Stimulated activated CD8-positive, alpha-beta memory T cell treated with anti-CD3 and anti-CD28 coated beads, Interleukin-12 subunit alpha, Interleukin-12 subunit beta, amount 100 ng/mL, for 1 hour (primary cell): ENCODE measurements around the gene RDH12.

ENCODE experiments used
- DNase-seq: peaks from one replicate; pipeline ENCODE4 v3.0.0-alpha.2; 2020; ENCODE audit warnings: low read depth

RDH12 gene

DNA sequence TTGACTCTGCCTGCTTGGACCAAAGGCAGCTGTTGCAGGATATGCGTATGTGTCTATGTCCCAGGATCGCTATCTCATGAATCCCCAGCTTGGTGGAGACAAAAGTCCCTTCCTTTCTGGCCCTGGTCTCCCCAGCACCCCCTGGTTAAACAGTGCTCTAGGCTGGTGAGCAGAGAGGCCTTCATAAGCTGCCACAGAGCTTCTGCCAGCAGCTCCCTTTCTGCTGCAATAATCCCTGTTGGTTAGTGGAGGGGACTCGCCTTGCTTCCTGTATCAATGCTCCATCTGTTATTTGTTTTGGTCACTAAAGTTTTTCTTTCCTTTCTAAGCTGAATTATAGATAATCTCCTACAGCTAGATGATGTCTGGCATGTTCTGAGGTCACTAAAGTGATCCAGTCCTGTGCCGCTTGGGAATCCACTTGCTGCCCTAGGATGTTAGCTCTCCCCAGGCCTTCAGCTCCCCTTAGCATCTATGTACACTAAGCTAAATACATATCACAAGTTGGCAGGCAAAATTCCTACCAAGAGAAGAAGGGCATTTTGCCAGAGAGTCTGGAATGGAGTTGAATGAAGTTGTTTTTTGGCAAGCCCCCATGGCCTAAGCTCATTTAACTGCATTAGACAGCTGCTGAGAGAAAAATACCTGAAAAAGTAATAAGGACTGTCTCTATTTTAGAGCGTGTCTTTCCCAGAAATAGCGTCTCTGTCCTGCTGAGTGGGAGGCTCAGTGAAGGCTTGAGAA, 47.8 kb downstream of the RDH12 start:
- DNase-seq, result no peak

DNA sequence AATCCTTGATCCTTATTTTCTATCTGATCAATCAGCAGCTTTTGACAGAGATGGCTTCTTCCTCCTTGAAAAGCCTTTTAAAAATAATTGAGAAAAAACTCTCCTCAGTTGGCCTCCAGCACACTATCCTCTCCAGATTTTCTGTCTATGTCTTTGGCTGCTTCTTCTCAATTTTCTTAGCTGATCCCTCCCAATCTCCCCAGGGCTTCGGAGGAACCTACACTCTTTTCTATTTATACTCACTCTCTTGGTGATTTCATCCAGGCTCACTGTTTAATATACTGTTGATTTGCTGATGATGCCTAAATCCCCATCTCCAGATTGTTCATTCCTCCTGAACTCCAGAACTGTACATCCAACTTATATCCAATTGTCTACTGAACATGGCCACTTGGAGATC, 54.8 kb downstream of the RDH12 start:
- DNase-seq, result no peak

DNA sequence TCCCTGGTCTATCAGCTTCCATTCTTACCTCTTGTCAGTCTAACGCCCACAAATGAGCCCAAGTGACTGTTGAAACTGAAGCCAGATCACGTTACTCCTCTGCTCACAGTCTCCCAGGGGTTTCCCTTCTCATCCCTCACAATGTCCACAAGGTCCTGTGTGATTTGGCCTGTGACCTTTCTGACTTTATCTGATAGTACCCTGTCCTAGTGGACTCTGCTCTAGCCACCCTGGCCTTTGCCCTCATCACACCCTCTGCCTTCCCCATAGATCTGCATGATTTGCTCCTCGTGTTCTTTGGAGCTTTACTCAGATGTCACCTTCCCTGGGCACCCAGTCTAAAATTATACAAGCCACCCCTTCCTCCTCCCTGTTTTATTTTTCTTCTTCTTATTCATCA, 55.5 kb downstream of the RDH12 start:
- no peak for DNase-seq

DNA sequence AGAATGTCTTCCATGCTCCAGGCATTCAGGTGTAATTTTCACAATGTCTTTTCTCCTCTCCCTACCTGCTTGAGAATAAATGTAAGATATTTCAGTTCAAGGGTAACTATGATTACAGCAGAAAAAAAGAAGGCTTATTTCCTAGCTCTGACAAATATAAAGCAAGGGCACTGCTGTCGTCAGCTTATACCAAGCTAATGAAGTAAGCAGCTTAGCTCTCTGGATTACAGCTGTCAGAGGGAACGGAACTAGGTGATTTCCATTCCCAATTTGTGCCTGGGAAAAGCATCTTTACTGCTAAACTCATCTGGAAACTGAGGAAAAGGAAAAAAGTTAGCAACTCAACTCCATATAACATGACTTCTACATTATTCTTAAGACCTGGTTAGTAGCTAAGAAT, 58.2 kb downstream of the RDH12 start:
- DNase-seq, result no peak

DNA sequence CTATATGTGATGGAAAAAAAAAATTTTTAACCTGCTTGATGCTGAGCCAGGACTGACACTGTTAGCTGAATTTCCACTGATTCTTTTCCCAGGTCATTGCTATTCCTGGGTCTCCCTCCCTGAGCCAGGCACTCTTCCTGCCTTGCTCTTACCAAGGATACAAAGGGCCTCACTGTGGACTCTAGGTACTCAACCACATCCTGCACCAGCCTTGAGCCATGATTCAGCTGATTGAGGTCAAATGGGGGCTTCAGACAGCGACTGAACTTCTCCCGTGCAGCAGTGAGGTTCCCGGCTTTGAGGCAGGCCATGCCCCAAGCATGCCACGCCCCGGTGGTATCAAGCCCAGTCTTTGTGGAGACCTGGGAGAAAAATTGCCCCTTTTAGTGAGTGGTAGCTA, 60.4 kb downstream of the RDH12 start:
- no peak for DNase-seq

DNA sequence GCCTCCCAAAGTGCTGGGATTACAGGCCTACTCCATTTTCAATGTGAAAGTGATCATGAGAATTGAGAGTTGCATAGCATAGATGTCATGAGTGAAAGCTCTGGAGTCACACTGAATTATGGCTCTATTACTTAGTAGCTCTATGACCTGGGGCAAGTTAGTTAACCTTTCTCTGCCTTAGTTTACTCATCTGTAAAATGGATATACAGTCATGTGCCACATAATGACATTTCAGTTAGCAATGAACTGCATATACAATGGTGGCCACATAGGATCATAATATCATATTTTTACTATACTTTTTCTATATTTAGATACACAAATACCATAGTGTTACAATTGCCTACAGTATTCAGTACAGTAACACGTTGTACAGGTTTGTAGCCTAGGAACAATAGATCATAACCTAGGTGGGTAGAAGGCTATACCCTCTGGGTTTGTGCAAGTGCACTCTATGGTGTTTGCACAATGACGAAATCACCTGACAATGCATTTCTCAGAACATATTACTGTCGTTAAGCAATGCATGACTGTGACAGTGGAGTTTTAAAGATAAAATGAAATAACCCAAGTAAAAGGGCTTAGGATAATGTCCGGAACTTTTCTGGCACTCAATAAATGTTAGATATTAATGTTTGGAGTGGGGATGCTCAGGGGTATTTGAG, 61.6 kb downstream of the RDH12 start:
- no peak for DNase-seq

DNA sequence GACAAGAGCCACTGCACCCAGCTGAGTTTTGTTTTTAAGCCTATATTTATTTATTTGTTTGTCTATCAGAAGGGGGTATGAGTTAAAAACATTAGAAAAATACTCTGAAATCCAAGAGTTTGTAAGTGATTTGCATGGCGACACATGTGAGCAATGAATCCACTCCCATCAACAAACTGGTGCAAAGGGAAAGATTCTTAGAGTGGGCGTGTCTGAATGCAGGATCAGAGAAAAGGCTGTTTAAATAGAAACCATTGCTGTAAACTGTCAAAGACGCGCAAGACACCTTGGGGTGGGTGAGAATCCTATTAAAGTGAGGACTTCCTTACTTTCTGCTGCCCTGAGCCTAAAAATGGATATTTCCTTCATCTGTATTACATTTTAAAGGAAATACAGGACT, 62.8 kb downstream of the RDH12 start:
- DNase-seq, result no peak

DNA sequence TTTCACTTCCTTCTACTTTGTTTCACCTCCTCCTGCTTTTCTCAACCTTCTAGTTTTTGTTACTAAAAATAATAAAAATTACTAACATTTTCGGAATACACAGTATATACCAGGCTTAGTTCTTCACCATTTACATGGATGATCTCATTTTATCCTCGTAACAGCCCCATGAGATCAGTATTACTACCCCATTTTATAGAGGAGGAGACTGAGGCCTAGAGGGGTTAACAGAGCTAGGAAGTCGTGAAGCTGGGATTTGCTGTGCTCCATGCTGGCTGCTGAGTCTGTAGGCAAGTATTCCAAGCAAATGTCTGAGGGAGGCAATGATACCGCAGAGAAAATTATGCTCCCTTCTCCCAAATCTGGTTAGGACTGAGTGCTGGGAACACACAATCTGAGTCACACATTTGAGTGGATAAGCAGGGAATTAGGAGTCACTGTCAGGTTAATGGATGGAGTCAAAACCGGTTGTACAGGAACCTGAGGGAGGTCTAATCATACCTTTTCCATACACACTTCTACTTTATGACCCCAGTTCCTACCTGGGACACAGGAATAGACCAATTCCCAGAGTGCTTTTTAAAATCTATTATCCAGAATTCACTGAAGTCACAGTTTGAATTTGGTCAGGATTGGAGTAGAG, 63.6 kb downstream of the RDH12 start:
- DNase-seq, result no peak

DNA sequence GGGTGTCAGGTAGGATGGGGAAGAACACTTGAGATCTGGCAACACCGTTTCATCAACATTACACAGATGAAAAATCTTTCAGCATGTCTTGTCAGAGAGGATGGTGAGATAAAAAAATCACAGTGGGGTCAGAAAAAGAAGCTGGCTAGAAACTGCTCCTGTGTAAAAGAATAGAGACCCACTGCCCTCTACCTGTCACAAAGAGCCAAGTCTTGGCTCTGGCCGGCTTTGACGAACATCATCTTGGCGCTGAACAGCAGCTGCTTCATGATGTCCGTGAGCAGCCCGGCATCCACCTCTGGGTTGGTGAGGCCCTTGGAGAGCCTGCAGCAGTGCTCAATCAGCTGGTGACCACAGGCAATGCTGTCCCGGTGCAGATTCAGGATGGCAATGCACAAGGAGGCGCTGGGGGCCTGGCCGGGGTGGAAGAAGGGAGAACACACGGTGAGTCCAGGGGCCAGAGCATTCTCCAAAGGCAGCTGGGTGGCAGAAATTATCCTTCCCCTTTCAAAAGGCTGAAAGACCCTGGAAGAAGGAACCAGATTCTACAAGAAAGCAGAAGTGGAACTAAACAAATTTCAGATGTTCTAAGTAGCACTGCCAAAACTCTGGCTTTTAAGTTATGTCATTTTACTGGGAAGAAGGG, 64.5 kb downstream of the RDH12 start:
- DNase-seq, result no peak

DNA sequence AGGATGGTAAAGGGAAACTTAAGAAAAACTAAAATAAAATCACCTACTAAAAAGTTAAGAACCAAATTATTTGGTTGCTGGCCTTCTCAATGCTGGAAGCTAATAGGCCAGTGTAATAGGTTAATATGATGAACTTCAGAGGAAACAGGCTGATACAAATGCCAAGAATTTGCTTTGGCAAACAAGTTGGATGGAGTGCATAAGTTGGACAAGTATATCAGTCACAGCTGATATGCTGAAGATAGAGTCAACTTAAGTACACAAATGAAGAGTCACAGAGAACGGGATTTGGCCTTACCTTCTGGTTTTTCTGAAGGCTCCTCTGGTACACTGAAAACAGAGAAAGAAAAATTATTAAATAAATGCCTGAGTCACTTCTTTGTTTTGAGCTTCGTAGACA, 66.5 kb downstream of the RDH12 start:
- no peak for DNase-seq

DNA sequence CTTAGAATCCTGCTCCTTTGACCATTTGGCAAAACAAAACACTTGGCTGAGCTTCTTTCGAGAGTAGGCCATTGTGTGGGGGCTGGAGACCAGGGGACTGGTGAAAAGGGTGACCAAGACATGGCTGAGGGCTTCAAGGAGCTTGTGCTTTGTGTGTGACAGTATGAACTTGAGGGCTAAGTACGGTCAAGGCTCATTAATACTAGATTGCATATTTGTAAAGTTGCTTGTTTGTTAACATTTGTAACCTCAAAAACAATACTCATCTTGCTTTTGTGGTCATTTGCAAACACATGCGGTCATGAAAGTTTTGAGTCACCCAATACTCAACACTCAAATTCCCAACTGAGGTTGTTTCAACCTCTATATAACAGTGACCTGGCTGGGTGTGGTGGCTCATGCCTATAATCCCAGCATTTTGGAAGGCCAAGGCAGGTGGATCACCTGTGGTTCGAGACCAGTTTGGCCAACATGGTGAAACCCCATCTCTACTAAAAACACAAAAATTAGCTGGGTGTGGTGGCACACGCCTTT, 72.2 kb downstream of the RDH12 start:
- no peak for DNase-seq

DNA sequence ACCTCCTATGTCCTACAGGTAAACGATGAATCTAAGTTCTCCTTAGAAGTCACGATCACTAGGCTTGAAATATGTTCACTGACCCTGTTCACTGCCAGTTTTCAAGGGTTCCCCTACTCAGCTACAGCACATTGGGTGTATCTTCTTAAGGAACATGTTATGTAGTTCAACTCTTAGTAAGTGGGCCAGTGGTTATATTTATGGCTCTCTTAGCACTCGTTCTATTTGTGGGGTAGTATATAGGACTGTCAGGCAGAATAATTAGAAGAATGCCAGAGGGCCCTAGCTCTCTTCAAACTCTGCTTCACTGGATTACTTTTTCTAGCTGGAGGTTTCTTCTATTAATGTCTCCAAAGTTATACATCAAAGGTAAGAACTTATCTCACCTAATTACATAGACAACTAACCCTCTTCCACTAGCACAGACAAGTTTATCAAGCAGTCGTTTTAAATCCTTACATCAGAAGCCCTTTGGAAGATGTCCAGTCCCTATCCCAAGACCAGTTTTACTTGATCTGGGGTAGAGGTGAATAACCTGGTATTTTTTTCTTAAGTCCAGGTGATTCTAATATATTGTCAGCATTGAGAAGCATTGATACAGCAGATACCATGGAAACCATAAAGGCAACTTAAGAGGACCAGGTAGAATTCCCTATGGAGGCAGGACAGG, 75.1 kb downstream of the RDH12 start:
- no peak for DNase-seq

DNA sequence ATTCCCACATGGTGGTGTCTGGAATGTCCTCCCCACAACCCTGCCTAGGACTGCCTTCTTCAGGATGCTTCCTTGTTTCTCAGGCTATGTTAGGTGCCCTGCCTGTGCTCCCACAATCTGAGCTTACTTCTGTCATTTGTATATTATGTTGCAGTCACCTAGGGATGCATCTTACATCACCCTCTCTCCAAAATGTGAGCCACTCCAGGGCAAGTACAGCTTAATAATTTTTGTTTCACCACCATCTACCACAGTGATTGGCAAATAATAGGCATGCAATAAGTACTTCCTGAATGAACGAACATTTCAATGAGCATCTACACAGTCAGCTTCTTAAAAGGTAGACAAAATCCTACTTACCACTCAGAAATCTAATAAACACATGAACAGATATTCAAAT, 77.1 kb downstream of the RDH12 start:
- DNase-seq, result no peak

DNA sequence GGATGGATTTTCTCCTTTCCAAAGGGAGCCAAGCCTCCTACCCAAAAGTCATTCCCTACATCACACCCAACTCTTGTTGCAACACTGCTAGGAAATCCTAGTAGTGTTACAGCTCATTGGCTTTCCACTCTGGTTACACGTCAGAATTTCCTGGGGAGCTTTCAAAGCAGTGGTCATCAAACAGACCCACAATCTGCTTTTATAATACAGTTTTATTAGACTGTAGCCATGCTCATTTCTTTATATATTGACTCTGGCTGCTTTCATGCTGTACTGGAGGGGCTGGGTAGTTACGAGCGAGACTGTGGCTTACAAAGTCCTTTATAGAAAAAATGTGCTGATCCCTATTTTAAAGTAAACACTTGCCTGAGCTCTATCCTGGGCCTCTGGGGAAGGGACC, 80.4 kb downstream of the RDH12 start:
- DNase-seq, result no peak
